OCI-LY3 (cell line): ENCODE data around the gene SOCS1.

Experiments used
- H2AFZ ChIP-seq: fragments of 200-600, 300-600 bp; shearing (Covaris generic); 2 replicates; pipeline ENCODE4 v1.6.0; 2014; ENCODE audit warnings: antibody characterized with exemption, low read depth, low read length
- H3K27ac ChIP-seq: fragments of 200-600, 300-600 bp; sonication (generic); 2 replicates; pipeline ENCODE4 v1.5.1; 2014; ENCODE audit warnings: mild to moderate bottlenecking, low read length, moderate library complexity, mixed read lengths
- H3K27me3 ChIP-seq: fragments of 200-600, 300-600 bp; sonication (generic); 2 replicates; pipeline ENCODE4 v1.6.1; 2014; ENCODE audit warnings: low read depth, low read length, mixed read lengths
- H3K36me3 ChIP-seq: fragments of 200-600, 300-600 bp; sonication (generic); replicated peaks from 2 replicates; pipeline ENCODE3; 2014; ENCODE audit warnings: low read depth, low read length, mixed read lengths
- H3K4me1 ChIP-seq: fragments of 300-600, 200-600 bp; sonication (generic); 2 replicates; pipeline ENCODE4 v1.6.1; 2014; ENCODE audit warnings: low read length, mixed read lengths
- H3K4me2 ChIP-seq: fragments of 200-600, 300-600 bp; sonication (generic); 2 replicates; pipeline ENCODE4 v1.6.1; 2014; ENCODE audit warnings: low read length, mixed read lengths
- H3K4me3 ChIP-seq: fragments of 300-600, 200-600 bp; sonication (generic); 2 replicates; pipeline ENCODE4 v1.5.1; 2014; ENCODE audit warnings: antibody characterized with exemption, mild to moderate bottlenecking, low read length, moderate library complexity
- H3K79me2 ChIP-seq: fragments of 300-600, 200-600 bp; shearing (Covaris generic); 2 replicates; pipeline ENCODE4 v1.6.1; 2014; ENCODE audit warnings: mild to moderate bottlenecking, low read length, mixed read lengths
- H3K9ac ChIP-seq: fragments of 300-600, 200-600 bp; shearing (Covaris generic); 2 replicates; pipeline ENCODE4 v1.6.0; 2014; ENCODE audit warnings: mild to moderate bottlenecking, low read length, moderate library complexity
- H3K9me3 ChIP-seq: fragments of 200-600, 300-600 bp; shearing (Covaris generic); 2 replicates; pipeline ENCODE4 v1.6.1; 2014; ENCODE audit warnings: low read length, mixed read lengths; ENCODE audit not compliant: insufficient read depth
- H4K20me1 ChIP-seq: fragments of 200-600, 300-600 bp; sonication (generic); 2 replicates; pipeline ENCODE4 v1.6.1; 2016; ENCODE audit warnings: low read length, mixed read lengths; ENCODE audit not compliant: insufficient read depth
- CTCF ChIP-seq: fragments of 200-600, 300-600 bp; sonication (generic); IDR thresholded peaks from 2 replicates; pipeline ENCODE4 v1.5.1; 2014; ENCODE audit warnings: antibody characterized with exemption, low read length, low read depth
- EZH2phosphoT487 ChIP-seq: fragments of 200-600 bp; shearing (Covaris generic); IDR thresholded peaks from 2 replicates; pipeline ENCODE4 v1.6.1; 2018; ENCODE audit warnings: antibody characterized with exemption, mixed run types, low read depth

SOCS1 gene

GRCh38 chr16:11232852-11233726 is 22.9 kb downstream of the SOCS1 start:
- peak overlapping the region; percentile 60 for H3K9ac ChIP-seq
- H2AFZ ChIP-seq = peak overlapping the region; percentile 56
- H3K36me3 ChIP-seq = no peaks in the 10 kb centered on the region
- no peaks in the 10 kb centered on the region for H4K20me1 ChIP-seq
- peak overlapping the region; percentile 68 for H3K27ac ChIP-seq
- TF ChIP-seq EZH2phosphoT487 = no peak
- TF ChIP-seq CTCF = peak; percentile 18; the same call in 1 of the 2 replicates
- H3K27me3 ChIP-seq = no peaks in the 10 kb centered on the region
- H3K9me3 ChIP-seq = no peaks in the 10 kb centered on the region
- peak overlapping the region; percentile 49 for H3K4me3 ChIP-seq
- H3K4me2 ChIP-seq = peak overlapping the region; percentile 58
- no peaks in the 10 kb centered on the region for H3K79me2 ChIP-seq
- peaks cover 50% of the 10 kb centered on the region for H3K4me1 ChIP-seq

- Histone ChIP-seq H3K36me3 (no peaks in the 10 kb centered on the region), H3K9ac (peak overlapping the region; percentile 60), H3K27me3 (no peaks in the 10 kb centered on the region), H3K9me3 (no peaks in the 10 kb centered on the region), H3K4me1 (peaks cover 51% of the 10 kb centered on the region), H3K79me2 (no peaks in the 10 kb centered on the region), H2AFZ (peak overlapping the region; percentile 56; the same call in 1 of the 2 replicates), H4K20me1 (no peaks in the 10 kb centered on the region), H3K27ac (peak overlapping the region; percentile 68), H3K4me2 (peak overlapping the region; percentile 58), H3K4me3 (peak overlapping the region; percentile 49)
- TF ChIP-seq CTCF = no peak
- no peak for TF ChIP-seq EZH2phosphoT487
Measured at GRCh38 chr16:11232302-11232851, 23.6 kb downstream of the SOCS1 start.

GRCh38 chr16:11231367-11231970 is 24.5 kb downstream of the SOCS1 start:
- no peak for TF ChIP-seq EZH2phosphoT487
- TF ChIP-seq CTCF = no peak
- no peaks in the 10 kb centered on the region for H3K27me3 ChIP-seq
- H2AFZ ChIP-seq = peak overlapping the region; percentile 32; the same call in 1 of the 2 replicates
- no peaks in the 10 kb centered on the region for H3K79me2 ChIP-seq
- no peaks in the 10 kb centered on the region for H3K9me3 ChIP-seq
- H3K9ac ChIP-seq = no peak overlapping the region; the same call in 1 of the 2 replicates
- H3K4me1 ChIP-seq = peaks cover 51% of the 10 kb centered on the region
- H3K27ac ChIP-seq = no peak overlapping the region
- H4K20me1 ChIP-seq = no peaks in the 10 kb centered on the region
- no peaks in the 10 kb centered on the region for H3K36me3 ChIP-seq
- H3K4me2 ChIP-seq = peak overlapping the region; percentile 43
- H3K4me3 ChIP-seq = no peak overlapping the region

GRCh38 chr16:11229906-11230305 is 26.1 kb downstream of the SOCS1 start:
- Histone ChIP-seq H3K79me2 (no peaks in the 10 kb centered on the region), H4K20me1 (no peaks in the 10 kb centered on the region), H3K4me1 (peaks cover 59% of the 10 kb centered on the region), H3K27me3 (no peaks in the 10 kb centered on the region), H2AFZ (no peak overlapping the region), H3K4me3 (no peak overlapping the region), H3K36me3 (no peaks in the 10 kb centered on the region), H3K9ac (no peak overlapping the region), H3K27ac (no peak overlapping the region), H3K4me2 (no peak overlapping the region), H3K9me3 (no peaks in the 10 kb centered on the region)
- TF ChIP-seq CTCF = no peak
- no peak for TF ChIP-seq EZH2phosphoT487
